Thyroid gland (tissue), 4 donors: ENCODE data around the gene TMEM164.

Experiments
- CTCF ChIP-seq, 6 experiments: fragments of 200-600 bp in 3 of 6; fragments of 450-650 bp in 3 of 6; sonication (generic) in 3 of 6; IDR thresholded peaks; one replicate each; pipeline ENCODE4 v1.5.1; 2016 to 2019; ENCODE audit warnings: antibody characterized with exemption in 6 of 6, mild to moderate bottlenecking in 2 of 6, inconsistent platforms in 1 of 6, moderate library complexity in 1 of 6
- POLR2A ChIP-seq, 2 donors: fragments of 450-650 bp; IDR thresholded peaks; one replicate each; pipeline ENCODE4 v1.6.1; 2017; ENCODE audit warnings: antibody characterized with exemption in 2 of 2, mild to moderate bottlenecking in 2 of 2, moderate library complexity in 1 of 2

- TF ChIP-seq CTCF (IDR thresholded peaks at IDR 0.05) (no peak), POLR2A (IDR thresholded peaks at IDR 0.05) (no peak)
Measured at GRCh38 chrX:110104078-110104477, 101.2 kb downstream of the TMEM164 start.
